H1 (cell line): ENCODE measurements around the gene KIF25. TPM values are rescaled to one million over a fixed set of nuclear protein-coding genes. Genes with fewer than 3 reads are reported as not detected.

Experiments used
- CTCF ChIA-PET: fragments of 300-600 bp; sonication (Branson Sonifier 250); formaldehyde crosslinking; loops from one replicate; lab custom pipeline; 2021; ENCODE audit not compliant: partially characterized antibody; lab: Charles Lee
- POLR2A ChIA-PET: fragments of 300-600 bp; sonication (Branson Sonifier 250); formaldehyde crosslinking; loops from one replicate; lab custom pipeline; 2021; ENCODE audit warnings: inconsistent platforms; ENCODE audit not compliant: partially characterized antibody; lab: Charles Lee
- DNase-seq, 2 experiments: peaks; one replicate each; pipeline versions ENCODE4 v3.0.0 to v3.0.0-alpha.2; 2010 to 2022; ENCODE audit warnings: low spot score in 2 of 2, low read depth in 1 of 2, mixed read lengths in 1 of 2
- FAIRE-seq: peaks from 2 replicates; lab custom pipeline; 2011; peaks lifted over from hg19 to GRCh38; lab: Jason Lieb, UNC
- H2AFZ ChIP-seq: 2 replicates; pipeline ENCODE4 v1.8.1; 2012; ENCODE audit warnings: low read length, inconsistent platforms
- H2AK5ac ChIP-seq: 2 replicates; pipeline ENCODE4 v1.6.1; 2013; ENCODE audit warnings: low read depth, low read length
- H2BK120ac ChIP-seq: replicated peaks from 2 replicates; pipeline ENCODE3; 2013; ENCODE audit warnings: low read depth, low read length, inconsistent platforms
- H2BK12ac ChIP-seq: 2 replicates; pipeline ENCODE4 v1.6.1; 2013; ENCODE audit warnings: low read depth, low read length
- H2BK15ac ChIP-seq: 2 replicates; pipeline ENCODE4 v1.6.1; 2013; ENCODE audit warnings: low read length
- H2BK20ac ChIP-seq: 2 replicates; pipeline ENCODE4 v1.6.1; 2013; ENCODE audit warnings: low read length
- H2BK5ac ChIP-seq: 2 replicates; pipeline ENCODE4 v1.6.1; 2013; ENCODE audit warnings: low read depth, low read length
- H3K14ac ChIP-seq: 2 replicates; pipeline ENCODE4 v1.6.1; 2013; ENCODE audit warnings: inconsistent platforms; ENCODE audit not compliant: insufficient read length
- H3K18ac ChIP-seq: 2 replicates; pipeline ENCODE4 v1.6.1; 2013; ENCODE audit warnings: low read length; ENCODE audit errors: extremely low read depth
- H3K23ac ChIP-seq: 2 replicates; pipeline ENCODE4 v1.6.1; 2013; ENCODE audit warnings: inconsistent platforms; ENCODE audit not compliant: insufficient read length
- H3K23me2 ChIP-seq: 2 replicates; pipeline ENCODE4 v1.6.1; 2013; ENCODE audit warnings: low read depth, low read length
- H3K27ac ChIP-seq: 2 replicates; pipeline ENCODE4 v1.6.1; 2011; ENCODE audit warnings: low read depth, low read length, inconsistent platforms
- H3K27me3 ChIP-seq, 4 experiments: replicated peaks in 1 of 4; 1 replicate in 1 of 4; 2 replicates in 3 of 4; pipeline versions ENCODE4 v1.6.1 to v1.8.1; 2011 to 2013; ENCODE audit warnings: low read length in 3 of 4, mild to moderate bottlenecking in 3 of 4, inconsistent platforms in 2 of 4, mixed read lengths in 2 of 4, moderate library complexity in 1 of 4; ENCODE audit not compliant: control insufficient read depth in 3 of 4, insufficient read depth in 3 of 4; ENCODE audit errors: extremely low read depth in 1 of 4
- H3K36me3 ChIP-seq, 4 experiments: 2 replicates each; pipeline versions ENCODE4 v1.6.1 to v1.8.1; 2011 to 2013; ENCODE audit warnings: mild to moderate bottlenecking in 4 of 4, low read length in 3 of 4, moderate library complexity in 2 of 4, control low read depth in 1 of 4, inconsistent platforms in 1 of 4; ENCODE audit not compliant: insufficient read depth in 4 of 4, control insufficient read depth in 2 of 4
- H3K4ac ChIP-seq: replicated peaks from 2 replicates; pipeline ENCODE3; 2013; ENCODE audit warnings: low read length, low read depth, mixed read lengths, inconsistent platforms; ENCODE audit not compliant: insufficient read length
- H3K4me1 ChIP-seq, 4 experiments: replicated peaks in 1 of 4; 1 replicate in 1 of 4; 2 replicates in 3 of 4; pipeline versions ENCODE4 v1.6.1 to v1.8.1; 2011 to 2013; ENCODE audit warnings: low read length in 3 of 4, inconsistent platforms in 2 of 4, mixed read lengths in 1 of 4; ENCODE audit not compliant: insufficient read depth in 4 of 4, control insufficient read depth in 3 of 4
- H3K4me2 ChIP-seq, 2 experiments: 2 replicates each; pipeline versions ENCODE4 v1.6.1 to v1.8.1; 2011 to 2013; ENCODE audit warnings: low read depth in 2 of 2, low read length in 2 of 2, control low read depth in 1 of 2, inconsistent platforms in 1 of 2, mild to moderate bottlenecking in 1 of 2; ENCODE audit not compliant: insufficient read depth in 1 of 2
- H3K4me3 ChIP-seq, 4 experiments: fragments of 200-600, 300-600 bp in 1 of 4; sonication (generic), shearing (Covaris generic), sonication (Bioruptor Twin) in 1 of 4; 2 replicates each; pipeline versions ENCODE4 v1.5.1 to v1.8.1; 2011 to 2016; ENCODE audit warnings: low read length in 4 of 4, low read depth in 3 of 4, control low read depth in 2 of 4, inconsistent platforms in 2 of 4, mild to moderate bottlenecking in 2 of 4, mixed read lengths in 1 of 4, moderate library complexity in 1 of 4; ENCODE audit not compliant: insufficient read depth in 2 of 4; ENCODE audit errors: extremely low read depth in 1 of 4
- H3K56ac ChIP-seq: replicated peaks from 2 replicates; pipeline ENCODE3; 2013; ENCODE audit warnings: low read depth, mild to moderate bottlenecking, mixed read lengths, low read length, inconsistent platforms; ENCODE audit not compliant: insufficient read length
- H3K79me1 ChIP-seq: 2 replicates; pipeline ENCODE4 v1.6.1; 2013; ENCODE audit warnings: low read depth, low read length, control low read depth
- H3K79me2 ChIP-seq, 2 experiments: 2 replicates each; pipeline versions ENCODE4 v1.6.1 to v1.8.1; 2012 to 2013; ENCODE audit warnings: low read length in 2 of 2, mild to moderate bottlenecking in 2 of 2, inconsistent platforms in 1 of 2; ENCODE audit not compliant: insufficient read depth in 2 of 2, control insufficient read depth in 1 of 2
- H3K9ac ChIP-seq, 4 experiments: replicated peaks in 1 of 4; 1 replicate in 1 of 4; 2 replicates in 3 of 4; pipeline versions ENCODE4 v1.6.1 to v1.8.1; 2011 to 2013; ENCODE audit warnings: low read depth in 3 of 4, low read length in 3 of 4, control low read depth in 2 of 4, mild to moderate bottlenecking in 2 of 4, moderate library complexity in 2 of 4, inconsistent platforms in 1 of 4; ENCODE audit errors: extremely low read depth in 1 of 4
- H3K9me3 ChIP-seq, 2 experiments: 2 replicates each; pipeline versions ENCODE4 v1.6.1 to v1.8.1; 2012 to 2013; ENCODE audit warnings: mild to moderate bottlenecking in 2 of 2, moderate library complexity in 2 of 2, control low read depth in 1 of 2, inconsistent platforms in 1 of 2, low read depth in 1 of 2, low read length in 1 of 2, mixed read lengths in 1 of 2; ENCODE audit not compliant: insufficient read depth in 2 of 2
- H4K20me1 ChIP-seq, 2 experiments: replicated peaks in 1 of 2; 2 replicates each; pipeline versions ENCODE3 to v1.8.1; 2011 to 2013; ENCODE audit warnings: inconsistent platforms in 2 of 2, low read length in 2 of 2, mild to moderate bottlenecking in 1 of 2; ENCODE audit not compliant: insufficient read depth in 2 of 2, control insufficient read depth in 1 of 2
- H4K5ac ChIP-seq: 2 replicates; pipeline ENCODE4 v1.6.1; 2013; ENCODE audit warnings: low read length, low read depth, mixed read lengths, inconsistent platforms; ENCODE audit not compliant: insufficient read length
- H4K8ac ChIP-seq: 2 replicates; pipeline ENCODE4 v1.8.0; 2013; ENCODE audit warnings: mild to moderate bottlenecking, moderate library complexity, low read length, inconsistent platforms; ENCODE audit not compliant: insufficient read depth; ENCODE audit errors: extremely low read depth
- H4K91ac ChIP-seq: replicated peaks from 2 replicates; pipeline ENCODE3; 2013; ENCODE audit warnings: low read length, mixed read lengths, inconsistent platforms; ENCODE audit not compliant: insufficient read length
- ASH2L ChIP-seq: fragments of 200-600, 300-600 bp; sonication (generic); IDR thresholded peaks from one replicate; pipeline ENCODE4 v1.7.1; 2017; ENCODE audit warnings: low read length
- CBX8 ChIP-seq: fragments of 300-800, 300-1000 bp; sonication (generic); IDR thresholded peaks from 2 replicates; pipeline ENCODE4 v1.7.1; 2016; ENCODE audit warnings: low read depth, low read length, borderline replicate concordance
- CHD1 ChIP-seq: IDR thresholded peaks from 2 replicates; pipeline ENCODE4 v1.6.1; 2012; ENCODE audit warnings: low read depth, low read length, improper control_type of control experiment
- CREB1 ChIP-seq: IDR thresholded peaks from 2 replicates; pipeline ENCODE4 v1.6.1; 2012; ENCODE audit warnings: inconsistent platforms
- FOSL1 ChIP-seq: IDR thresholded peaks from 2 replicates; pipeline ENCODE4 v1.6.1; 2011; ENCODE audit warnings: mild to moderate bottlenecking, low read depth, low read length, moderate library complexity; ENCODE audit not compliant: insufficient read depth
- NRF1 ChIP-seq: IDR thresholded peaks from 2 replicates; pipeline ENCODE4 v1.6.1; 2011; ENCODE audit warnings: mild to moderate bottlenecking, low read depth, low read length, improper control_type of control experiment
- RFX5 ChIP-seq: IDR thresholded peaks from 2 replicates; pipeline ENCODE4 v1.6.1; 2011; ENCODE audit warnings: low read depth, low read length, improper control_type of control experiment, borderline replicate concordance
- SAP30 ChIP-seq: fragments of 300-600 bp; sonication (generic); IDR thresholded peaks from 2 replicates; pipeline ENCODE4 v1.7.1; 2012; ENCODE audit warnings: low read length, moderate library complexity, mild to moderate bottlenecking, inconsistent platforms; ENCODE audit not compliant: insufficient read depth, insufficient replicate concordance
- SP2 ChIP-seq: IDR thresholded peaks from 2 replicates; pipeline ENCODE4 v1.6.1; 2012; ENCODE audit warnings: mild to moderate bottlenecking, low read length, inconsistent platforms
- TEAD4 ChIP-seq: IDR thresholded peaks from 2 replicates; pipeline ENCODE4 v1.6.1; 2012; ENCODE audit warnings: low read depth, low read length, inconsistent platforms, mixed read lengths
- WGBS, 2 experiments: shearing (Covaris generic) in 1 of 2; methylation state at CpG; one replicate each; pipeline versions ENCODE4 v1.1.6 to v1.1.7; 2013 to 2015; ENCODE audit warnings: low lambda C conversion rate in 2 of 2, mixed read lengths in 2 of 2, inconsistent platforms in 1 of 2, low coverage in 1 of 2, missing lambda C conversion rate in 1 of 2; ENCODE audit not compliant: insufficient replicate concordance in 2 of 2, insufficient coverage in 1 of 2, insufficient read length in 1 of 2; ENCODE audit errors: extremely low coverage in 1 of 2, missing lambda C conversion rate in 1 of 2; 5-methylcytosine and 5-hydroxymethylcytosine counted together
- polyA plus RNA-seq, 7 experiments: library from polyadenylated mRNA; depleted of rRNA in 3 of 7; stranded (reverse) in 5 of 7; unstranded in 2 of 7; fragments of >200 nt in 5 of 7; fragments of 200-250 nt in 2 of 7; gene quantifications; 1 replicate in 5 of 7; 2 replicates in 1 of 7; 4 replicates in 1 of 7; pipeline versions ENCODE4 v1.2.1 to v1.2.3, GENCODE V29; 2011 to 2013; ENCODE audit warnings: missing spikeins in 2 of 7, mixed read lengths in 2 of 7
- total RNA-seq: library from RNA; stranded (reverse); fragmentation: NEBNext Ultra II Directional; extraction: Animal tissue kit (Norgen Biotek cat#: 25700); gene quantifications from 2 replicates; pipeline ENCODE4 v1.2.1, GENCODE V29; 2021

Gene KIF25
- total and polyA plus RNA-seq, 2 of the 8 experiments (the other 6 are each of a cell fraction or from before 2014, with no cell fraction given), result 1.5 to 2.0 TPM

- H3K4me2 ChIP-seq, result no peak overlapping the region
- H2AK5ac ChIP-seq, result no peak overlapping the region
- no peak overlapping the region for H2AFZ ChIP-seq
- H3K23me2 ChIP-seq, result no peaks in the 10 kb centered on the region
- H3K36me3 ChIP-seq, result no peaks in the 10 kb centered on the region
- H3K23ac ChIP-seq, result no peak overlapping the region
- ChIA-PET POLR2A (no interaction called here), CTCF (interaction anchor here (1.1 to 1.4 kb wide), 2 partner anchors 23 to 34 kb away, joined by 3 to 5 read pairs; no protein-coding TSS in a partner anchor)
- H3K4me1 ChIP-seq, result peaks cover 0 to 12% (median 7%) of the 10 kb centered on the region in 4 experiments; a peak in 6 of 7 replicates
- no peaks in the 10 kb centered on the region for H4K20me1 ChIP-seq
- H3K4me3 ChIP-seq, result no peak overlapping the region
- H3K4ac ChIP-seq, result no peak overlapping the region
- H2BK15ac ChIP-seq, result no peak overlapping the region
- H2BK20ac ChIP-seq, result no peak overlapping the region
- H4K8ac ChIP-seq, result no peak overlapping the region
- H4K5ac ChIP-seq, result no peak overlapping the region
- no peak overlapping the region for H4K91ac ChIP-seq
- H3K27me3 ChIP-seq, result peaks cover 0 to 2% (median 0%) of the 10 kb centered on the region in 4 experiments; a peak in 2 of 7 replicates
- DNase-seq, result no peak
- H2BK12ac ChIP-seq, result no peak overlapping the region
- no peak overlapping the region for H3K27ac ChIP-seq
- no peak overlapping the region for H2BK5ac ChIP-seq
- H3K9me3 ChIP-seq, result no peaks in the 10 kb centered on the region
- H3K9ac ChIP-seq, result no peak overlapping the region
- H3K18ac ChIP-seq, result no peak overlapping the region
- no peaks in the 10 kb centered on the region for H3K79me1 ChIP-seq
- 83% methylated on average over 11 of the region's 11 CpGs; no CpG with 5 or more reads in 1 of the 2 experiments for WGBS, 2 experiments
- H3K79me2 ChIP-seq, result no peaks in the 10 kb centered on the region
- H3K14ac ChIP-seq, result no peak overlapping the region
- no peak overlapping the region for H2BK120ac ChIP-seq
- TF ChIP-seq CREB1 (no peak), CHD1 (no peak), NRF1 (no peak), CBX8 (no peak), ASH2L (no peak), TEAD4 (no peak), RFX5 (no peak), SAP30 (no peak), FOSL1 (no peak), SP2 (no peak)
- no peak for FAIRE-seq
- no peak overlapping the region for H3K56ac ChIP-seq
Observed at GRCh38 chr6:168093634-168094033, 96.2 kb downstream of the KIF25 start.
